Erythroblast (primary cell): ENCODE measurements around the gene MPO.

Experiments
- GATA1 ChIP-seq: IDR thresholded peaks from 2 replicates; pipeline ENCODE4 v1.6.1; 2011; ENCODE audit warnings: low read depth, mild to moderate bottlenecking, control low read depth, low read length, moderate library complexity
- POLR2A ChIP-seq: IDR thresholded peaks from 2 replicates; pipeline ENCODE4 v1.6.1; 2011; ENCODE audit warnings: mild to moderate bottlenecking, low read length

DNA sequence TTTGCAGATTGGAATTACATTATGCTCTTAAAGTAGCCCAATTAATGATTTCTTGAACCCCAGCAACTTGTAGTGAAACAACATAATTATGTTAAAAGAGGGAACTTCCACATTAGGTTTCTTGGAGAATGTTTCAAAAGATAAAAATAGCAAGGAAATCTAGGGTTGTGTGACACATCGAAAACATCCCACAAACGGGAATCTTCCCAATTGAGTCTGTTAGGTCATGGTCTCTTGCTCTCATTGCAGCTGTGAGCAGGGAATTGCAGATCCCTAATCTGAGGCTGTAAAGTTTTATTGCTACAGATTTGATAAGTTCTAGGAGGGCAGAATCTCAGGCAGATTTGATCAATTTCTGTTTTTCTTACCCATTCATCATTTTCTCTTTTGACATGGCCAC, 49.1 kb downstream of the MPO start:
- no peak for TF ChIP-seq POLR2A
- no peak for TF ChIP-seq GATA1
